HG03575 (cell line): ENCODE measurements around the gene MCRIP1.
"Not testable (repeated sequence)": the region's sequence is repeated elsewhere in the genome, so short reads cannot be mapped to it uniquely, and the experiment has no call there.

Experiments
- ATAC-seq: cut with Tn5 transposase; IDR thresholded peaks from one replicate; pipeline ENCODE4 v1.9.1; 2021; ENCODE audit not compliant: unreplicated experiment, insufficient number of reproducible peaks, low FRiP score; ENCODE audit errors: extremely low read depth

Gene MCRIP1

GRCh38 chr17:81844327-81844851 is 11.3 kb upstream of the MCRIP1 start:
- no peak for ATAC-seq

GRCh38 chr17:81843713-81844326 is 10.7 kb upstream of the MCRIP1 start:
- ATAC-seq = no peak

DNA sequence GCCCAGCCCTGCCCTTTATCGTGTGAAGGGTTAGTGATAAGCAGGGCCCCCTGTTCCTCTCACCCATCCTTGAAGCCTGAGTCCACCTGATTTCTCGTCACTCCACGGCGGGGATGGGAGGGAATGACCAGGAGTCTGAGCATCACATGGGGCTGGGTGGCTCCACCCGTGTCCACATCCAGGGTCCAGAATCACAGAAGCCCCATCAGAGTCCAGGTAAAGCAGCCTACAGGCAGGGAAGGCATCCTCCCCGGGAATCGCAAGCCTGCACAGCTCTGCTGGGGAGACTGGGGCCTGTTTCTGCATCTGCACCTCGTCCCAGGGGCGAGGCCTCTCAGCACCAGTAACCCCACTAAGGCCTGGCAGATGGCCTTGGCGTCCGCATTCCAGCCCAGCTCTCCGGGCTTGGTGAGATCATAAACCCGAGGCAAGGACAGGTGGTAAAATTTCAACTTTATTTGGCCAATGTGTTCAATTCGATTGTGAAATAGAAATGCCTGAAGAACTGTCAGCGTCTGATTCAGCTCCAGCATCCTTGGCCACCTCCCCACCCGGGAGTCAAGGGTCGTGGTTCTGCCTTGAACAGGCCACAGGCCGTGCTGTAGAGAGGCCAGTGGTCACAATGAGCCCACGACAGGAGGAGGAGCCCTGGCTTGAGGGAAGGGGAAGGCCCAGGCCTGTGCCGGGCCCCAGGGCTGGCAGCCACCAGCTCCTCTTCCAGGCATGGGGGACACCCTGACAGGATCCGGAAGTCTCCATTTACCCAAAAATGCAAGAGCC is 9.8 kb upstream of the MCRIP1 start:
- no peak for ATAC-seq

- ATAC-seq = no peak
Observed at GRCh38 chr17:81842378-81842724, 9.3 kb upstream of the MCRIP1 start.

- no peak for ATAC-seq
Observed at GRCh38 chr17:81841866-81842265, 8.8 kb upstream of the MCRIP1 start.

DNA sequence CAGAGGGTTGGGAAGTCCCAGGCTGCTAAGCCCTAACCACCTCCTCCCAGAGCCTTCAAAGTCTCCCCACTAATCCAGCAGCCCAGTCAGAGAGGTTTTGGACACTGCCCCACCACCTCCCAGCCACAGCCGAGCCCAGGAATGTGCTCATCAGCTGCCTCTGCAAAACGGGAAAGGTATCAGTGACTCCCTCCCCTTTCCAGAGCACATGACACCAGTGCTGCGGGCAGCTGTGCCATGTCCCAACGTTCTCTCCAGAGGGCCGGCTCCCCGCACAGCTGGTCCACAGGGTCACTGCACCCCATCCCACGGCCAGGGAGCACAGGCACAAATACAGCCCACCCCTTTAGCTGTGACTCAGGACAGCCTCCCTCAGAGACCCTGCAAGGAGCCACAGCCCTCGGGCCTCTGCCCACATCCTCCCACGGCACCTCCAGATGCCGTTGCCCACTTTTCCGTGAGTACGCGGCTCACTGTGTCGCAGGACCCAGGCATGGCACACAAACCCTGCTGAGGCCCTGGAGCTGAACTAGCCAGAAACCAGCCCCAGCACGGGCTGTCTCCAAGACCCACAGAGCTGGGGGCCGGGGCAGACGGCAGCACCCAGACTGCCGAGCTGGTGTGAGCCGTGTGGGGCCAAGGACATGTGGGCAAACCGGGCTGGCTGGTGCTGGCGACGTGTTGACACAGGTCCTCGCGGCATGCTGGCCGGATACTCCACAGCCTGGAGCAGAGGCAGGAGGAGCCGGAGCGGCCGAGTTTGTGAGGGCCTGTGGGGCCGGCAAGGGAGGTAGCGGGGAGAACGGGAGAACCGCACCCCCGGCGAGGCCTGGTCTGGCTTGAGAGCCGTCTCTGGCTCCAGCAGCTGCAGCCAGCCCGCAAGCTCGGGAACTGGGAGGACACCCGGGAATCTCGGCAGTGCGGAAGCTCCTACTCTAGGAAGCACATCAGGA is 8.0 kb upstream of the MCRIP1 start:
- no peak for ATAC-seq

- ATAC-seq = not testable (repeated sequence)
Observed at GRCh38 chr17:81840059-81840458, 7.0 kb upstream of the MCRIP1 start.

DNA sequence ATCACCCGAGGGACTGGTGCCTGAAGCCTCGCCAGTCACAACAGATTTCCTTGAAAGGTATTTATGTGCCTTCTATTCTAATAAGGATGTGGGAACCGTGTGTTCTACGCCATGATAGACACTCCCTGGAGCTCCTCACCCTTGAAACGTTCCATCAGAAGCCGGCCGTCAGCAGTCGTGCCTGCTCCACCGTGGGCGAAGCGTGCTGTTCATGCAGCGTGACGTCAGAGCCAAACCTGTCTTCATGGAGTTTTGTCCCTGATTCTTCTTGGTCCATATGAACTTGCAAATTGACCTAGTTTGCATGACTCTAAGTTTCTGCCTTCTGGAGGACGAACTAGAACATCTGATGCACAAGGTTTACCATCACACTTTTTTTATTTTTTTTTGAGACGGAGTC is 6.2 kb upstream of the MCRIP1 start:
- no peak for ATAC-seq

DNA sequence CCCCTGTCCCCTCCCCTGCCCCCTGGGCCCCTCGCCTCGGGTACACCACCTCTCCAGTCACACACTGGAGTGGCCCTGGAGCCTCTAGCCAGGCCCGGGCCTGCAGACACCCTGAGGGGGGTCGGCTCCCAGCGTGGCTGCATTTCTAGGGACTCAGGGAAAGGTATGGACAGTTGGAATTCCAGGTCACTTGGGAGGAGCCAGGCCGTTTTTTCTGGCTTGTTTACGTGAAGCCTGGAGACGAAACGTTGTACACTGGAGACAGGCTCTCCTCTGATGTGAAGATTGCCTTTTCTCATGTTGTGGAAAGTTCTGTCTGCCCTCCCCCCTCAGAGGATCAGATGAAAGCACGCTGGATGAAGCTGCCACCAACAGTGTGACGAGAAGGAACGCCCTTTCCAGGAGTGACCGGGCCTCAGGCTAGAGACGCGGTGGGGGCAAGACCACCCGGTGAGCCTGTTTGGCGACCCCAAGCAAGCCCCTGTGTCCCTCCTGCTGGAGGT is 5.7 kb upstream of the MCRIP1 start:
- ATAC-seq = no peak

DNA sequence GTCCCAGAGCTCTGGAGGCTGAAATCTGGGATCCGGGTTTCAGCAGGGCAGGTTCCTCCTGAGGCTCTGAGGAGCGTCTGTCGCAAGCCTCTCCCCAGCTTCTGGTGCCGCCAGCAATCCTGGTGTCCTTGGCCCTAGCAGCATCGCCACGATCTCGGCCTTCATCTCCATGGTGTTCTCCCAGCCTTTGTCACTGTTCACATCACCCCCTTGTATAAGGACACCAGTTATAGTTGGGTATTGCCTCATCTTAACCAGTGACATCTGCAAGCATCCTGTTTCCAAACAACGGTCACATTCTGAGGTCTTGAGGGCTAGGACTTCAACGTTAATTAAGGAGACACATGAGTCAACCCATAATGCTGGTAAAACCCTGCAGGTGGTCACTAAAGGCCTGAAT is 4.5 kb upstream of the MCRIP1 start:
- no peak for ATAC-seq

DNA sequence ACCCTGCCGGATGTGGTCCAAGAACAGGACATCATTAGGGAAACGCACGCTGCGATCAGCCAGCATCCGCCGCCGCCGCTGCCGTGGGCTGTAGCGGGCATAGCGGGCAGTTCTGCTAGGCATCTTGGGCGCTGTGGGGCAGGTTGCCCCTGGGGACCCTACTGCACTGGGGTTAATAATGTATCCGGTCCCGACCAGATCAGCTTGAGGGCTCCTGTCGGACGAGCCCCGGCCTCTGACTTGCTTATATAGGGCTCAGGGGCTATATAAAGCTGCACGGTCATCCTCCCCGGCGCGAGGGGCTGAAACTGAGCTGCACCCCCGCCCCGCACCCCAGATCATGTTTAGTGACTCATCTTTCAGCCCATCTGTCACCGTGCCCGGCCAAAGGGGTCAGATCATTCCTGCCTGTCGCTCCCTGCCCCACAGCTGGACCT is 1.8 kb upstream of the MCRIP1 start, which contains the start of gene PPP1R27:
Gene PPP1R27 (minus strand): TSS at position 220 of the 437 bp plus-strand sequence. CDS start 97 bp downstream, at position 123.
- ATAC-seq = no peak

GRCh38 chr17:81833921-81834830 is 1.1 kb upstream of the MCRIP1 start:
- no peak for ATAC-seq

DNA sequence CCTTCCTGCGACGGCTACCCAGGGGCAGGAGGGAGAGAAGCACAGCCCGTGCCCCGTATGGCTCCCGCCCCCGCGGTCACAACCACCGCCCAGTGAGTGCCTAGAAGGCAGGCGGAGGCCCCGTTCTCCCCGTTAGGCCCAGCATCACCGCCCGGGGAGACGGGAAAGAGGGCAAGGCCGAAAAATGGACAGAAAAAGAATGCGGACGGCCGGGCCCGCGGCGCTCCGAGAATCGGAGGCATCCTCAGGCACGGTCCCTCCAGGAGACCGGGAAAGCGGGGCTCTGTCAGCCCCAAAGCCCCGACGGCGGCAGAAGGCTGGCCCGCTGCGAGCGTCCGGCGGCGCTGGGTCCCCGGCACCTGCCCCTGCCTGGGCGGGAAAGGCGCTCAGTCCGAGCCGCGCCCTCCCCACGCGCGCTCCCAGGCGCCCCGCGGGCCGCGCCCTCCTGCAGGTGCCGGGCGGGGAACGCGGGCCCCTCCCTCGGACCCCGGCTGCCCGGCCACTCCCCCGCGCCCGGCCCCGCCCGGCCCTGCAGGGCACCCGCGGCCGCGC is 407 bp downstream of the MCRIP1 start:
- ATAC-seq = no peak

DNA sequence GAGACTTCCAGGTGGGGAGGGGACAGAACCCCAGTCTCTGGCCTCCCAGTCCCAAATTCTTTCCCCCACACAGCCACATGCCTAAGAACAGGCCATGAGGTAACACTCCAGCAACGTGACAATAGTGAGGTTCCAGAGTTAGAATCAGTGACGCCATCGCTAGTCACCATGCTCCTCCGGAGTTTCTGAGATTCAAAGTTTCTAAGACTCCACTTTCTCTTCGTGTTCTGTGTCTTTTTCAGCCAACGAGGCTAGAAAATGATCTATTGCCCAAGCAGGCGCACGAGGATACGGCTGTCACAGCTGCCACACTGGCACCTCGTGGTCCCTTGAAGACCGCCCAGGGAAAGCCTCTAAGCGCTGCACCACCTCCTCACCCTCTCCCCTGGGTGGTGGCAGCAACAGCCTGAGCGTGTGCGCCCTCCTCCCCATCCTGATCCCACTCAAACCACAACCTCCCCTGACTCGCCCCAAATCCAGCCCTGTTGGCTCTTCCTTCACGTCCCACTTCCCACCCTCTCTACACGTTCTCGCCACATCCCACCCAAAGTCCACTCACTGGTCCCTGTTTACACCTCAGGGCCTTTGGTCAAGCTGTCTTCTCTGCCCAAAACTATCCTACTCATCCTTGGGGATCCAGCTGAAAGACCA is 1.0 kb downstream of the MCRIP1 start:
- no peak for ATAC-seq

DNA sequence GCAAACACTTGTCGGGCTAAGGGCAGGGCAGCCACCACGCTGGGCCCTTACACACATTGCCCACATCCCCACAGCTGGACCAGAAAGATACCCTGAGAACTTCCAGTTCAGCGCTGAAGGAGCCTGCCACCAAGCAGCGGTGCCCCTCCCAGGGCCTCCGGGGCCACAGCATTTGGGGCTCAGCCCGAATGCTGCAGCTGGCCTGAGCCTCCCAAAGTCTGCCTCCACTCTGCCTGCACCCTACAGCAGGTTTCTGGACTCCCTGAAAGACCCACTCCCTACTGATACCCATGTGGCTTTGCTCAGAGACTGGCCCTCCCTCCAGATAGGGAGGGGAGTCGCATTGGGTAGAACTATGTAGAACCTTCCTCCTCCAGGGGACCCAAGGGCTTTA is 1.5 kb downstream of the MCRIP1 start:
- no peak for ATAC-seq

DNA sequence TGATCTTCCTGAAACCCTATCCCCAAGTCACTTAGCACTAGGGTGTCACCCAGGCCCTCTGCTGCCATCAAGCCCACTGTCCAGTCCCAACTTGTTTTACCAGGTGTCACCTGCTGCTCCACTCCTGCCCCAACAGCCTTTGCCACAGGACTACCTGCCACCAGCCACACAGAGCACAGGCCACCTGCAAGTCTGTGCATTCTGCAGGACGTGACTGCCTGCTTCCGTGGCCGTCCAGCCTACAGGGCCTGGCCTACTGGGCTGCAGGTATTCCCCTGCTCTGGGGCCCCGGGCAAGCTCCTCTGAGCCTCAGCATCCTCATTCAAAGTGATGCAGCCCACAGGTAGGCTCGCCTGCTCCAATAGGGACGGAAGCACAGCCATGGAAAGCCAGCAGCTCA is 3.2 kb downstream of the MCRIP1 start:
- no peak for ATAC-seq

- ATAC-seq = no peak
Observed at GRCh38 chr17:81828656-81829055, 4.4 kb downstream of the MCRIP1 start.
